ENCODE data around the gene MED15. TPM values are rescaled to one million over a fixed set of nuclear protein-coding genes. Genes with fewer than 3 reads are reported as not detected.

MED15 gene
- total RNA-seq, 1 donor from 2014 or later, result 77.8 TPM

DNA sequence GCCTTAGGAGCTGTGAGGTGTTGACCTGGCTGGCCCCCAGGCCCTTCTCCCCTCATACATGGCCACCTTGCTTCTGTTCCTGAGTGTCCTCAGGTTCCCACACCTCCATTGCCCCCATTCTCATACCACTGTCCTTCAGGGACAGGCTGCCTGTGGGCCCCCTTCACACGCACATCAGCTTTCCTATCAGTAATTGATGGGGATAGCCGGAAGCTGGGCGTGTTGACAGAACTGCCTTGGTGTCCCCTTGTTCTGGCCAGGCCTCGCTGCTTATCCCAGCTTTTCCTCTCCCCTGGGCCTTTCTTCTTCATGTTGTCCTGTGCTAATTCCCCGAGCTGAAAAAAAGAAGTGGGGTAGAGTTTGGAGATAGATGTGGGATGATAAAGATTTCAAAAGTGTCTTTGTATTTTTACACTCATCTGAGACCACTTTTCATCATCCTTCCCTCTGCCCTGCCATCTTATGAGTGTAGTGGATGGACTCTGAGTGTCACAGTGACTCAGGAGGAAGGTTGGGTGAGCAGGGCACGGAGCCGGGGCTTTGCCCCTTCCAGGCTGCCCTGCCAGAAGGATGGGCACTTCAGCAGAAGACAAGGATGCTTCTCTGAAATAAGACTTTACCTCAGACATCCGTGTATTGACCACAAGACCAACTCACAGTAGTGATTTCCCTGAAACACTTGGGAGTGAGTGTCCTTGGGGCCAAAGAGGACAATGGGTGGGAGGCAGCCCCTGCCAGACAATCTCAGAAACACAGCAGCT is 42.8 kb downstream of the MED15 start:
- TF ChIP-seq, protein P1, sequence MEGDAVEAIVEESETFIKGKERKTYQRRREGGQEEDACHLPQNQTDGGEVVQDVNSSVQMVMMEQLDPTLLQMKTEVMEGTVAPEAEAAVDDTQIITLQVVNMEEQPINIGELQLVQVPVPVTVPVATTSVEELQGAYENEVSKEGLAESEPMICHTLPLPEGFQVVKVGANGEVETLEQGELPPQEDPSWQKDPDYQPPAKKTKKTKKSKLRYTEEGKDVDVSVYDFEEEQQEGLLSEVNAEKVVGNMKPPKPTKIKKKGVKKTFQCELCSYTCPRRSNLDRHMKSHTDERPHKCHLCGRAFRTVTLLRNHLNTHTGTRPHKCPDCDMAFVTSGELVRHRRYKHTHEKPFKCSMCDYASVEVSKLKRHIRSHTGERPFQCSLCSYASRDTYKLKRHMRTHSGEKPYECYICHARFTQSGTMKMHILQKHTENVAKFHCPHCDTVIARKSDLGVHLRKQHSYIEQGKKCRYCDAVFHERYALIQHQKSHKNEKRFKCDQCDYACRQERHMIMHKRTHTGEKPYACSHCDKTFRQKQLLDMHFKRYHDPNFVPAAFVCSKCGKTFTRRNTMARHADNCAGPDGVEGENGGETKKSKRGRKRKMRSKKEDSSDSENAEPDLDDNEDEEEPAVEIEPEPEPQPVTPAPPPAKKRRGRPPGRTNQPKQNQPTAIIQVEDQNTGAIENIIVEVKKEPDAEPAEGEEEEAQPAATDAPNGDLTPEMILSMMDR (IDR thresholded peaks at IDR 0.05; ENCODE audit: unreplicated experiment), result no peak
- peaks cover 3% of the 10 kb centered on the region for H3K36me3 Mint-ChIP-seq (ENCODE audit: insufficient read depth)
- H3K9me3 Mint-ChIP-seq (ENCODE audit: low read depth), result no peaks in the 10 kb centered on the region
- no peak overlapping the region for H3K4me3 Mint-ChIP-seq (ENCODE audit: low read depth)
- peaks cover 13% of the 10 kb centered on the region for H3K4me1 Mint-ChIP-seq (ENCODE audit: low read depth)
- no peak for DNase-seq (ENCODE audit: low spot score, unreplicated experiment)
- no peak overlapping the region for H3K27ac Mint-ChIP-seq
- H3K27me3 Mint-ChIP-seq, result no peaks in the 10 kb centered on the region

DNA sequence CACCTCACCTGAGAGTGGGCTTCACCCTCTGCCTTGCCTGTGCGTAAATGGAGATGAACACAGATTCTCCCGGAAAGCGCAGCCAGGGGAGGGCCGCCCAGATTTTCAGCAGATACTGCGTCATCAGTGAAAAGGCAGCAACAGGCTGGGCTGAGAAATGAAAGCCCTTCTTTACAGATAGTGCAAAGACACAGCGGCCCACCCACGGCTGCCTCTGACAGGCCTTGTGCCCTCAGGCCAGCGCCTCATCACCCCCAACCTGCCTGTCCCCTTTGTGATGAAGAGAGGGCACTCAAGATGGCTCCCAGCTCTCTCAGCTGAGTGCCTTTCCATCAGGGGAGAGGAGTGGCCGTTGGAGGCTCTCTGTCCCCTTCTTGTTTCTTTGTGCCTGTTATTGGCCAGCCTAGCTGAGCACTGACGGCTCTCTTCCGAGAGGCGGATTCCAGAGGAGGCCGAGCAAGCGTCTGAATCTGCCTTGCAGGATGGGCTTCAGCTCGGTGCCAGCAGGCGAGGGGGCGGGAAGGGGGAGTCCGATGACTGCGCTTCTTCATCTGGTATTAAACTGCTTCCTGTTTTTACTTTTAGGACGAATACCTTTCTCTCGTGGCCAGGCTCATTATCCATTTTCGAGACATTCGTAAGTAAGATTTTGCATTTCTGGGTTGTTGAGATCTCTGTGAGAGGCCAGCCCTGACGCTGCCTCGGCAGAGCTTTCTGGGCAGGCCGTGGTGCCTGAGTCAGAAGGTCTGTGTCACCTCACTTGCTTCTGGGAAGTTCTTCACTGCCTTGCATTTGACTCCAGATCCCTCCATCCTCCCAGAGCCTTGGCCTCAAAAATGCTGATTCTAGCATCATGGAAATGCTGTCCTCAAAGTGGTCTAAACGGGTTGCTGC is 43.7 kb downstream of the MED15 start:
- Mint-ChIP-seq H3K27ac (no peak overlapping the region), H3K27me3 (no peaks in the 10 kb centered on the region), H3K4me3 (ENCODE audit: low read depth) (no peak overlapping the region), H3K36me3 (ENCODE audit: insufficient read depth) (peaks cover 1% of the 10 kb centered on the region), H3K4me1 (ENCODE audit: low read depth) (peaks cover 13% of the 10 kb centered on the region), H3K9me3 (ENCODE audit: low read depth) (no peaks in the 10 kb centered on the region)
- TF ChIP-seq, protein P1 (IDR thresholded peaks at IDR 0.05; ENCODE audit: unreplicated experiment), result no peak
- DNase-seq (ENCODE audit: low spot score, unreplicated experiment), result no peak

DNA sequence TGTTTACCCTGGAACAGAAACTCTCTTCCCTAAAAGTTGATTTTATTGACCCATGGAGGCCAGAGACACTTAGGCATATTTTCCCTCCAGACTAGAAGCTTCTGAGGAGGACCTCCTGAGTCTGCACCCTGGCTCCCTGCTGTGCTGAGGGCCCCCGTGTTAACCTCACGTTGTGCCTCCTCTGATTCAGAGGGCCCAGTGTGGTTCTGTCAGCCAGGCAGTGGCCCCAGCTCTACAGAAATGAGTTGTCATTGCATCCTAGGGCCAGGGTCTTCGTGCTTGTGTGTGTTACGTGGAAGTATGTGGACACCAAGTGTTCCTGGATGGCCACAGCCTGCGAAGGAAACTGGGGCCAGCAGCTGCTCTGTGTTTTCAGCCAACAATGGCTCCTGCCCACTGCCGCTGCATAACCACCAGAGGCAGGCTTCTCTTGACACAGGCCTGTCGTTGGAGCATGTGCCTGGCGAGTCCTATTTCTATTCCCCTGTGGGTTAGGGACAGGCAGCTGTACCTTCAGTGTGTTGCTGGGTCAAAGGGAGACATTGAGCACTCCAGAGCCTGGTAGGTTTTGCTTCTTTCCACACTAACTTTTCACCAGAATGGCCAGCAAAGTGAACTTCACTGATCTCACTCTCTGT is 44.5 kb downstream of the MED15 start:
- Mint-ChIP-seq H3K36me3 (ENCODE audit: insufficient read depth) (peaks cover 6% of the 10 kb centered on the region), H3K9me3 (ENCODE audit: low read depth) (no peaks in the 10 kb centered on the region), H3K4me1 (ENCODE audit: low read depth) (peaks cover 13% of the 10 kb centered on the region), H3K27me3 (no peaks in the 10 kb centered on the region), H3K4me3 (ENCODE audit: low read depth) (no peak overlapping the region), H3K27ac (no peak overlapping the region)
- TF ChIP-seq, protein P1 (IDR thresholded peaks at IDR 0.05; ENCODE audit: unreplicated experiment), result peak; percentile 19
- no peak for DNase-seq (ENCODE audit: low spot score, unreplicated experiment)

DNA sequence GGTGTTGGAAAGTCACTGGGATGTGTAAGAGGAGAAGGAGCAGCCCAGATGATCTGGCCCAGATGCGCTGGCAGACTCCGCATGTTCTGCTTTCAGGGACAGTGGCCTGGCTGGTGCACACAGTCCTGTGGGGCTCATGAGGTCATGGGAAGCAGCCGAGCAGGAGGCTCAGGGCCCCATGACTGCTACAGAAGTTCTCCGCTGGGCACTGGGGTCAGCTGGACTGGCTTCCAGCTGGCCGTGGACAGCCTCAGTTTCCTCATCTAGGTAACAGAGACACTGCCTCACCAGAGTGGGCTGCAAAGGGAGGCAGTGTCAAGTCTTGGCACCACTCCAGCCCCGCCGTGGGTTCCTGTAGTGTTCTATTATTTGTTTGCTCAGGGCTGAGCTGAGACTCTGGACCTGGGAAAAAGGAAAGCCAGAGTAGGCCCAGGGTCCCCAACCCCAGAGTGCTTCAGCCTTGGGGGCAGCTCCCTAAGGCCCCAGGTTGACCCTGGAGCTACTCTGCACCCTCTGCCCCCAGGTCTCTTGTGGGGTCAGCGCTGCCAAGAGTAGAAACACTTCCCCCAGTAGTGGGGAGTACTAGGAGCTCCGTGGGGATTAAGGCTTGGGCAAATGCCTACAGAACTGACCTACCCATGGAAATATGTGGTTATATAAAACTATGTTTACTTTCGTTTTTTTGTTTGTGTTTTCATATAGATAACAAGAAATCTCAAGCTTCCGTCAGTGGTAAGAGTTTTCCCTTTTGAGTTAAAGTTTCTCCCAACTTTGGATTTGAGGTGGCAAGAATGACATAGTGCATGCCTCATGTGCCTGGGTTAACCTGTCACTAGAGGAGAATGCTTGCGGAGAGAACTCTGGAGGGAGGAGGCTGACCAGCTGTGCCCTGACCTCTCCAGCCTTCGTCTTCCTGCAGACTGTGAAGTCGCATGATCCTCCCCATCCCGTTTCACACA is 45.3 kb downstream of the MED15 start:
- no peaks in the 10 kb centered on the region for H3K9me3 Mint-ChIP-seq (ENCODE audit: low read depth)
- H3K36me3 Mint-ChIP-seq (ENCODE audit: insufficient read depth), result peaks cover 13% of the 10 kb centered on the region
- TF ChIP-seq, protein P1 (IDR thresholded peaks at IDR 0.05; ENCODE audit: unreplicated experiment), result no peak
- peaks cover 13% of the 10 kb centered on the region for H3K4me1 Mint-ChIP-seq (ENCODE audit: low read depth)
- no peak for DNase-seq (ENCODE audit: low spot score, unreplicated experiment)
- no peak overlapping the region for H3K27ac Mint-ChIP-seq
- no peaks in the 10 kb centered on the region for H3K27me3 Mint-ChIP-seq
- no peak overlapping the region for H3K4me3 Mint-ChIP-seq (ENCODE audit: low read depth)

Data from progenitor cell of endocrine pancreas (in vitro differentiated cells).